Thyroid gland (tissue), 4 donors: ENCODE measurements around the gene SPACDR.

Experiments
- CTCF ChIP-seq, 6 experiments: fragments of 200-600 bp in 3 of 6; fragments of 450-650 bp in 3 of 6; sonication (generic) in 3 of 6; IDR thresholded peaks; one replicate each; pipeline ENCODE4 v1.5.1; 2016 to 2019; ENCODE audit warnings: antibody characterized with exemption in 6 of 6, mild to moderate bottlenecking in 2 of 6, inconsistent platforms in 1 of 6, moderate library complexity in 1 of 6
- POLR2A ChIP-seq, 2 donors: fragments of 450-650 bp; IDR thresholded peaks; one replicate each; pipeline ENCODE4 v1.6.1; 2017; ENCODE audit warnings: antibody characterized with exemption in 2 of 2, mild to moderate bottlenecking in 2 of 2, moderate library complexity in 1 of 2

GRCh38 chr7:100438172-100438571 lies 25.9 kb downstream of the SPACDR start:
- no peak for TF ChIP-seq POLR2A (IDR thresholded peaks at IDR 0.05)
- TF ChIP-seq CTCF (IDR thresholded peaks at IDR 0.05): no peak
